GM21447 (cell line): Measurements from ENCODE around the gene NUP50.
A peak's percentile ranks its signal among the peaks of the same experiment; 100 is the strongest.

Experiments
- ATAC-seq: cut with Tn5 transposase; IDR thresholded peaks from one replicate; pipeline ENCODE4 v1.9.1; 2021; ENCODE audit not compliant: unreplicated experiment

Gene NUP50, protein sequence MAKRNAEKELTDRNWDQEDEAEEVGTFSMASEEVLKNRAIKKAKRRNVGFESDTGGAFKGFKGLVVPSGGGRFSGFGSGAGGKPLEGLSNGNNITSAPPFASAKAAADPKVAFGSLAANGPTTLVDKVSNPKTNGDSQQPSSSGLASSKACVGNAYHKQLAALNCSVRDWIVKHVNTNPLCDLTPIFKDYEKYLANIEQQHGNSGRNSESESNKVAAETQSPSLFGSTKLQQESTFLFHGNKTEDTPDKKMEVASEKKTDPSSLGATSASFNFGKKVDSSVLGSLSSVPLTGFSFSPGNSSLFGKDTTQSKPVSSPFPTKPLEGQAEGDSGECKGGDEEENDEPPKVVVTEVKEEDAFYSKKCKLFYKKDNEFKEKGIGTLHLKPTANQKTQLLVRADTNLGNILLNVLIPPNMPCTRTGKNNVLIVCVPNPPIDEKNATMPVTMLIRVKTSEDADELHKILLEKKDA

DNA sequence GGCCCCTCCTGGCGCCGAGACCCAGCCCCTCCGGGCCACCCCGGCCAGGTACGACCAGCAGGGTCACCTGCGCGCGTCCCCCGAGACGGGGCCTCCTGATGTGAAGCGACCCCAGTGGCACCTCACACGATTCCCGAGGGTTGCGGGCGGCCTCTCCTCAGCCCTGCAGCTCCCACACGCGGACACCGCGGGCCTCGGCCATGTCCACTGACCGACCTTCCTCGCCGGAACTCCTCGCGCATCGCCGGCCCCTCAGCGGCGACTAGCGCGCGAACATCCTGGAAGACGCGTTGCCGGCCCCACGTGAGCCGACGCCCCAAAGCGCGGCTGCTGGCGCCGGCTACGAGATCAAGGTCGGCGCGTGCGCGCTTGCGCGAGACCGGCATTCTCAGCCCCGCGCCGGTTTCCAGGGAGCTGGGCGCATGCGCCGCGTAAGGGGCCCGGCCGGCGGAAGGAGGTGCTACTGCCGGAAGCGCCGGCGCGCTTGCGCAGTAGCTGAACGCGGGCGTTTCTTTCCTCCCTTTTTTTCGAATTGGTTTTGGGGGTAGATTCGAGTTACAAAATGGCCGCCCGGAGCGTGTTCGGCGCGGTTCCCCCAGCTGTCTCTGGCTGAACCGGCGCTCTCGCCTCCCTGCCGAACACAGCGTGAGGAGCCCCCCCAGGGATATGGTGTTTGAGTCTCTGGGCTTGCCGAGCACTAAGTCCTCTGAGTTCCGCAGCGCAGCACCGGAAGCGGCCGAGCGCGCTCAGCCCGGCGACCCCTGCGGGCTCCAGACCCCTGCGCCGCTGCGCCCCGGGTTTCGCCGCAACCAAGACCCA lies at the start of gene NUP50:
TSS of gene NUP50 (plus strand) at position 475 of the 819 bp plus-strand sequence. CDS start 4,253 bp downstream, outside the sequence.
- peak; percentile 68 for ATAC-seq

- ATAC-seq = no peak
These were observed 43.3 kb upstream of the NUP50 start for GRCh38 chr22:45120440-45120839.

- ATAC-seq = no peak
These were observed 42.8 kb upstream of the NUP50 start for GRCh38 chr22:45120931-45121330.

GRCh38 chr22:45124176-45124847 lies 39.4 kb upstream of the NUP50 start:
- no peak for ATAC-seq

GRCh38 chr22:45125188-45125587 lies 38.5 kb upstream of the NUP50 start:
- no peak for ATAC-seq

- no peak for ATAC-seq
These were observed 35.9 kb upstream of the NUP50 start for GRCh38 chr22:45127866-45128265.

- ATAC-seq = no peak
These were observed 33.8 kb upstream of the NUP50 start for GRCh38 chr22:45129703-45130524.

DNA sequence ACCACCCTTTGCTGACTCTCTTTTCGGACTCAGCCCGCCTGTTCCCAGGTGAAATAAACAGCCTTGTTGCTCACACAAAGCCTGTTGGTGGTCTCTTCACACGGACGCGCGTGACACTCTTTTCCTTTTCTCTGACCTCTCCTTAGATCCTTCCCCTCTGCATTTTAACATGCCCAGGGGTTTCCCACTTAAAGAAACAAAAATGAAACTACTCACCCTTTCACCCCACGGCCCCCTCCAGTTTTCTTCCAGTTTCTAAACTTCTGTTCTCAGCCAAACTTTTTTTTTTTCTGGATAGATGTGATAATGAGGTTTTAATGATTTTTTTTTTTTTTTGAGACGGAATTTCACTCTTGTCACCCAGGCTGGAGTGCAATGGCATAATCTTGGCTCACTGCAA lies 32.8 kb upstream of the NUP50 start:
- ATAC-seq = no peak

- no peak for ATAC-seq
These were observed 32.0 kb upstream of the NUP50 start for GRCh38 chr22:45131749-45132148.

- no peak for ATAC-seq
These were observed 29.4 kb upstream of the NUP50 start for GRCh38 chr22:45134313-45134712.

- no peak for ATAC-seq
These were observed 27.1 kb upstream of the NUP50 start for GRCh38 chr22:45136594-45136993.

DNA sequence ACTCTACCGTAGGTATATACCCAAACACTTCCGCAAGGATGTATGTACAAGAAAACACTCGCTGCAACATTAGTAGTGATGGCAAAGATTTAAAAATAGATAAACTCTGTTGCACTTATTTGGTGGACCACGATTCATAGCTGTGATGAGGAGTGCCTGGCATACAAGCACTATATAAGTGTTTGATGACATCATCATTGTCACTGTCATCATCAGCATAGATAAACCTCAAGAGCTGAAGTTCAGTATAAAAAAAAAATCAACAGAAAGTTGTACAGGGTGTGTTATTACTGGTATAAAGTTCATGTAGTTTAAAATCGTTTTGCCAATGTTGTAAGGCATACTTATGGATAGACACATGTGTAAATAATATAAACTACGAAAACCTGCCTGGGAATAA lies 24.0 kb upstream of the NUP50 start:
- ATAC-seq = no peak

- no peak for ATAC-seq
These were observed 21.3 kb upstream of the NUP50 start for GRCh38 chr22:45142376-45142775.

GRCh38 chr22:45144916-45145315 lies 18.8 kb upstream of the NUP50 start:
- ATAC-seq = no peak

DNA sequence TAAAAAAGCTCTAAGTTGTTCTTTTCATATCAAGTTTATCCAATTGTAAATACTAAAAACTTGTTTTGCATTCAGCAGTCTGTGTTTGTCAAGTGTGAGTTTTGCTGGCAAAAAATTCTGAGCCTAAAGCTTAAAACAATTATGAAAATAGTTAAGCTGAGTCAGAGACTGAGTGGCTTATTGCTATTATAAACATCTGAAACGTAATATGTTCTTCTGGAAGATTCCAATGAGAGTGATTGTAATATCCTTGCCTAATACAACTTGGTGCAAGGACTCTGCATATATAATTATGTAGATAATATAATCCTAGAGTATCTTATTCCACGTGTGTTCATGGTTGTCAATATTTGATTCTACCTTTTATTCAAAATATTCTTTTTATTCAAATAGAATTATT lies 14.1 kb upstream of the NUP50 start:
- no peak for ATAC-seq

- no peak for ATAC-seq
These were observed 13.6 kb upstream of the NUP50 start for GRCh38 chr22:45150139-45150538.

DNA sequence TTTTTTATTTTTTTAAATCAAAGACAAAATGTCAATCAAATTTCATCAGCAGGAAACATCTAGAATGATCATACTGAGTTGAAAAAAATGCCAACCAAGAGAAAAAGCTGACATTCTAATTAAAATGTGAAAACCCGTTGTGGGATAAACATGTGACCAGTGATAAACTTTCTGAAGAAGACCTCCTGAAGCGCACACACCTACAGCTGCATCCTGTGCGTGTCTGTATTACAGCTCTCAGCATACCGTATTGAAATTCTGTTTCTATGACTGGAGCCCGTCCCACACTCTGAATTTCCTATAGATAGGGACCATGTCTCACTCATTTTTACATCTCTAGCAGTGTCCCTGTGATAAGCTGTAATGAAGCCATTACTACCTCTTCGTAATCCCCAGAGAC lies 12.2 kb upstream of the NUP50 start:
- no peak for ATAC-seq

- ATAC-seq = no peak
These were observed 9.3 kb upstream of the NUP50 start for GRCh38 chr22:45154383-45154782.

- no peak for ATAC-seq
These were observed 8.5 kb upstream of the NUP50 start for GRCh38 chr22:45155050-45155840.

GRCh38 chr22:45157907-45158306 lies 5.8 kb upstream of the NUP50 start:
- ATAC-seq = no peak
